A549 (cell line): ENCODE measurements around the gene NCAPD2. TPM values are rescaled to one million over a fixed set of nuclear protein-coding genes. Genes with fewer than 3 reads are reported as not detected.

Experiments
- ATAC-seq, 2 experiments: fragments of 200-7000 bp in 1 of 2; fragments of >200 bp in 1 of 2; cut with Nextera tagmentation in 1 of 2; cut with Tn5 transposase in 1 of 2; 3 replicates each; pipeline versions ENCODE4 v1.8.0 to v1.9.1; 2018 to 2020; ENCODE audit warnings: mild to moderate bottlenecking in 1 of 2, moderate library complexity in 1 of 2
- CTCF ChIA-PET: fragments of 300-600 bp; sonication (Branson Sonifier 250); formaldehyde crosslinking; extraction: SDS; loops from one replicate; lab custom pipeline; 2021; ENCODE audit warnings: antibody characterized with exemption, inconsistent platforms; lab: Yijun Ruan, JAX
- POLR2A ChIA-PET: fragments of 350-600 bp; formaldehyde crosslinking; extraction: SDS; loops from one replicate; lab custom pipeline; 2021; ENCODE audit warnings: antibody characterized with exemption, inconsistent platforms; lab: Yijun Ruan, JAX
- DNase-seq, 2 experiments: peaks; one replicate each; pipeline versions ENCODE4 v3.0.0 to v3.0.0-alpha.2; 2011 to 2016; ENCODE audit warnings: low read depth in 1 of 2, low spot score in 1 of 2
- FAIRE-seq: peaks from 2 replicates; lab custom pipeline; 2011; peaks lifted over from hg19 to GRCh38; lab: Jason Lieb, UNC
- H3K27ac ChIP-seq, 2 experiments: fragments of >200 bp; sonication (Bioruptor Twin); formaldehyde crosslinking; 3 replicates each; pipeline ENCODE4 v1.5.1; 2016 to 2017
- H3K4me1 ChIP-seq: fragments of >200 bp; sonication (Bioruptor Twin); formaldehyde crosslinking; 3 replicates; pipeline ENCODE4 v1.6.1; 2016
- H3K4me2 ChIP-seq: fragments of >200 bp; sonication (Bioruptor Twin); formaldehyde crosslinking; 3 replicates; pipeline ENCODE4 v1.6.1; 2016
- H3K4me3 ChIP-seq: fragments of >200 bp; sonication (Bioruptor Twin); formaldehyde crosslinking; 3 replicates; pipeline ENCODE4 v1.5.1; 2016
- H3K9me3 ChIP-seq: fragments of >200 bp; sonication (Bioruptor Twin); formaldehyde crosslinking; 3 replicates; pipeline ENCODE4 v1.6.1; 2016
- CHD4 ChIP-seq: fragments of 200-600 bp; sonication (generic); IDR thresholded peaks from 2 replicates; pipeline ENCODE4 v1.6.1; 2016; ENCODE audit warnings: antibody characterized with exemption, mild to moderate bottlenecking, borderline replicate concordance
- CTCF ChIP-seq: fragments of >200 bp; sonication (Bioruptor Twin); formaldehyde crosslinking; IDR thresholded peaks from 3 replicates; pipeline ENCODE4 v1.5.1; 2016
- ESRRA ChIP-seq: fragments of 150-350 bp; IDR thresholded peaks from 2 replicates; pipeline ENCODE4 v1.6.1; 2014; ENCODE audit warnings: mild to moderate bottlenecking, low read length, borderline replicate concordance
- HOXB5 ChIP-seq: fragments of 250-450 bp; sonication (Bioruptor Pico); IDR thresholded peaks from 2 replicates; pipeline ENCODE4 v1.5.0; 2020; ENCODE audit warnings: mild to moderate bottlenecking, moderate library complexity
- JUNB ChIP-seq: fragments of >200 bp; sonication (Bioruptor Twin); formaldehyde crosslinking; IDR thresholded peaks from 2 replicates; pipeline ENCODE4 v1.6.1; 2016
- KDM1A ChIP-seq: fragments of 200-600 bp; sonication (generic); IDR thresholded peaks from 2 replicates; pipeline ENCODE4 v1.6.1; 2016; ENCODE audit warnings: low read depth, mild to moderate bottlenecking
- NR3C1 ChIP-seq: fragments of >200 bp; sonication (Bioruptor Twin); formaldehyde crosslinking; IDR thresholded peaks from 3 replicates; pipeline ENCODE4 v1.6.1; 2017
- PHF8 ChIP-seq: fragments of 200-600 bp; sonication (generic); IDR thresholded peaks from 2 replicates; pipeline ENCODE4 v1.6.1; 2016; ENCODE audit warnings: low read depth, mild to moderate bottlenecking, antibody characterized with exemption, moderate library complexity, borderline replicate concordance
- POLR2A ChIP-seq: IDR thresholded peaks from 2 replicates; pipeline ENCODE4 v1.6.1; 2012; ENCODE audit warnings: mild to moderate bottlenecking, low read length
- RNF2 ChIP-seq: fragments of 200-600 bp; sonication (generic); IDR thresholded peaks from 2 replicates; pipeline ENCODE4 v1.6.1; 2016; ENCODE audit warnings: low read depth, mild to moderate bottlenecking, antibody characterized with exemption, moderate library complexity, borderline replicate concordance
- SREBF2 ChIP-seq: fragments of 450-650 bp; IDR thresholded peaks from 2 replicates; pipeline ENCODE4 v1.6.1; 2014; ENCODE audit warnings: mild to moderate bottlenecking, moderate library complexity
- TP53 ChIP-seq: fragments of 250-450 bp; sonication (Bioruptor Pico); IDR thresholded peaks from 2 replicates; pipeline ENCODE4 v1.5.0; 2021; ENCODE audit warnings: mild to moderate bottlenecking, moderate library complexity
- WGBS: methylation state at CpG from one replicate; pipeline ENCODE4 v1.1.6; 2017; ENCODE audit errors: missing lambda C conversion rate; 5-methylcytosine and 5-hydroxymethylcytosine counted together
- polyA plus RNA-seq, 4 experiments: library from polyadenylated mRNA; depleted of rRNA in 3 of 4; stranded (reverse); fragments of >200 nt; fragmentation: RNase III in 1 of 4; extraction: RNeasy Plus Mini Kit Qiagen cat#74134 plus additional on column Dnase treatment in 1 of 4; gene quantifications; 2 replicates in 3 of 4; 3 replicates in 1 of 4; pipeline ENCODE4 v1.2.3, GENCODE V29; 2011 to 2017

Gene NCAPD2
- polyA plus RNA-seq, 2 of the 4 experiments (the other 2 are of a cell fraction): 82.0 to 130 TPM

DNA sequence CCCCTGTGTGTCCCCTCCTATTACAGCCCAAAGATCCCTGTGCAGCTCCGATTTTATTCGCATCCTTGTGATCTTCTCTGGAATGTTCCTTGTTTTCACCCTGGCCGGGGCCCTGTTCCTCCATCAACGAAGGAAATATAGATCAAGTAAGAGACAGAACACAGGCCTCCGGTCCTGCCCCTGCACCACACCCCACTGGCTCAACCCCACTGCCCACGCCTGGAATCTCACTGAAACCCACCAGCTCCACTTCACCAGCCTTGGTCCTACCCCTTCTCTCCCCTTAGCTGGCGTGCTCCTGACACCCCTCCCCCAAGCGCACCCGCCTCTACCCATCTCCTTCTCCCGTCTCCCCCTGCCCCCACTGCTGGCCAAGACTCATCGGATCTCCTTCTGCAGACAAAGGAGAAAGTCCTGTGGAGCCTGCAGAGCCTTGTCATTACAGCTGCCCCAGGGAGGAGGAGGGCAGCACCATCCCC is 43.0 kb upstream of the NCAPD2 start:
- DNase-seq (no peak), ATAC-seq (no peak), FAIRE-seq (no peak)
- TF ChIP-seq RNF2: no peak
- no peak for TF ChIP-seq PHF8
- TF ChIP-seq KDM1A: no peak
- TF ChIP-seq NR3C1: no peak
- no peak for TF ChIP-seq SREBF2
- no peaks in the 10 kb centered on the region for H3K9me3 ChIP-seq
- CTCF ChIA-PET: interaction anchor here (0.7 to 5.1 kb wide), 8 partner anchors 10 to 128 kb away, joined by 3 to 52 read pairs (median 6); no protein-coding TSS in a partner anchor
- H3K27ac ChIP-seq: peak overlapping the region; percentile 97
- WGBS: 95% methylated on average over 11 of the region's 11 CpGs
- H3K4me2 ChIP-seq: peak overlapping the region; percentile 96; the same call in 2 of the 3 replicates
- no peak overlapping the region for H3K4me3 ChIP-seq
- POLR2A ChIA-PET: interaction anchor here (1.3 to 2.8 kb wide), 2 partner anchors 19 to 20 kb away, joined by 3 to 14 read pairs; partner anchors contain the start of gene VAMP1
- peaks cover 21% of the 10 kb centered on the region for H3K4me1 ChIP-seq

- CTCF ChIA-PET: interaction anchor here (0.7 to 5.1 kb wide), 7 partner anchors 7 to 128 kb away, joined by 3 to 52 read pairs (median 5); partner anchors contain the start of gene CD27
- FAIRE-seq: no peak
- Histone ChIP-seq H3K9me3 (no peaks in the 10 kb centered on the region), H3K4me3 (peak within 1 kb of the TSS; percentile 39), H3K4me1 (peaks cover 21% of the 10 kb centered on the region), H3K4me2 (peak within 1 kb of the TSS; percentile 96), H3K27ac (peak within 1 kb of the TSS; percentile 97)
- POLR2A ChIA-PET: interaction anchor here (0.9 to 2.8 kb wide), 3 partner anchors 10 to 19 kb away, joined by 3 to 14 read pairs (median 4); partner anchors contain the start of gene VAMP1
- DNase-seq: peak; percentile 47 to 62
- ATAC-seq: peak; percentile 75 to 78
- TF ChIP-seq JUNB: no peak
- TF ChIP-seq TP53: 0 out of 2 replicates have a peak, but pooled peaks have one; percentile 18
- no peak for TF ChIP-seq PHF8
- no peak for TF ChIP-seq RNF2
- peak; percentile 22; the same call in 1 of the 2 replicates for TF ChIP-seq POLR2A
- 42% methylated on average over 24 of the region's 27 CpGs for WGBS
Observed at GRCh38 chr12:6451348-6452244, 42.3 kb upstream of the NCAPD2 start, which contains the start of gene TAPBPL. TSS of gene TAPBPL (plus strand) at chr12:6452042. CDS start at chr12:6452249, 207 bp downstream.

DNA sequence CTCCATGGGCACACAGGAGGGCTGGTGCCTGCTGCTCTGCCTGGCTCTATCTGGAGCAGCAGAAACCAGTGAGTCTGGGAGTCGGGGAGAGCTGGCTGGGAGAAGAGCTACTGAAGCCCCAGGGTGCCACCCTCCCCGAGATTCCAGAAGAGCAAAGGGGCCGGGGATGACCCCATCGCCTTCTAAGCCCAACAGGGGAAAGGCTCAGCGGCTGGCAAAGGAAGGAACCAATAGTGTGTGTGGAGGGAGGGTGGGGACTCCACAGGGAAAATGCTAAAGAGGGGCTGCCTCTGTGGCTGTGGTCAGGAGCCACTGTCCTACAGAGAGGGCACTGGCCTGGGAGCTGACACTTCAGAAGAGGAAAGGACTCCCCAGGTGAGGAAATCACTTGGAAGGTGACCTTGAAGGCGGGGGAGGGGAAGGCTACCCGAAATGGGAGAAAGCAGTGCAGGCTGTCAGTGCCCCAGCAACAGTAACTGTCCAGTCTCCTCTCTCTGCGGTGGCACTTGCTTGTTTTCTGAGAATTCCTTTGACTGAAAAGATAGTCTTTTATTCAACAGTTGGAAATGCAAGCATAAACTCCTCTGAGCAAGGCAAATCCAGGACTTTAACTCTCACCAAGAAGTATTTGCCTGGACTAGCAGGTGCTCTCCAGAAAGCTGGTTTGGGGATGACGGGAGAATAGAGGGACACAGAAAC is 41.5 kb upstream of the NCAPD2 start:
- ChIA-PET POLR2A (interaction anchor here (0.9 to 2.8 kb wide), 3 partner anchors 9 to 18 kb away, joined by 3 to 14 read pairs (median 4); partner anchors contain the start of gene VAMP1), CTCF (interaction anchor here (0.8 to 5.1 kb wide), 6 partner anchors 8 to 126 kb away, joined by 3 to 52 read pairs (median 6); partner anchors contain the start of gene CD27)
- H3K4me3 ChIP-seq: peak overlapping the region; percentile 39
- peaks cover 21% of the 10 kb centered on the region for H3K4me1 ChIP-seq
- peak overlapping the region; percentile 96 for H3K4me2 ChIP-seq
- no peaks in the 10 kb centered on the region for H3K9me3 ChIP-seq
- WGBS: 46% methylated on average over 9 of the region's 9 CpGs
- no peak for DNase-seq
- peak; percentile 68 to 72; a peak in 5 of 6 replicates for ATAC-seq
- TF ChIP-seq ESRRA (peak; percentile 97), CHD4 (no peak), RNF2 (no peak), POLR2A (peak; percentile 1; the same call in 1 of the 2 replicates), HOXB5 (CRISPR knock-in tag) (no peak), CTCF (no peak)
- no peak for FAIRE-seq
- H3K27ac ChIP-seq: peak overlapping the region; percentile 97
